GM19035 (cell line): Measurements from ENCODE around the gene EFCAB12.

ENCODE experiments used
- ATAC-seq: cut with Tn5 transposase; IDR thresholded peaks from one replicate; pipeline ENCODE4 v1.9.1; 2021; ENCODE audit not compliant: unreplicated experiment

EFCAB12 gene

DNA sequence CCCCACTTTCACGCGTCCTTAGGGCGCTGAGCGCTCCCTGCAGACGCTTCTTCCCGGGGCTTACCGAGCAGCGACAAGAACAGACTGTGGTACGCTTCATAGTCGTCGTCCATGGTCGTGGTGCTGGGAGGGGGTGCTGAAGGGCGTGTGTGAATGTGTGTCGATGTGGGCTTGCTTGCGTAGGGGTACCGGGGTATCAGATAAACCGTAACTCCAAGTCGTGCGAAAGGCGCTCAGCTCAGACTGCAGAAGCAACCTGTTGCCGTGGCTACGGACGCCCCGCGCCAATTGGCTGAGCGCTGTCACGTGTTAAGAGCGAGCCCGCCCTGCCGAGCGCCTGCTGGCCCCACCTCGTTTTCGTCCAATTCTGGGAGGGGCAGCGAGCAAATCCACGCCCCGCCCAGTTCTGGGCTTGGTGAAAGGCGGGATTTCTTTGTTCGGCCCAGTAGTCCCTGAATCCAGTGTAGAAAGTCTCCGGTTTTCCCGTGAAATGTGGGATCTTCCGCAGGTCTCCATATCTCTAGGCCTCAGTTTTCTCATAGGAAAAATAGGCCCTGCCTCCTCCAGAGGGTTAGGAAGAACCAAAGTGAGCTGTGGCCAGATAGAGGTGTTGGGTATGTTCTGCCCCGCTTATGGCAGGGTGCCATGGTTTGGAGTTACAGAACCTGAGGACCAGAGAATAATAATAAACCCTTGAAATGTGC, at the start of gene EFCAB12:
Gene EFCAB12, minus strand, starts transcription at position 261 of the 704 bp plus-strand sequence. Its CDS starts 148 bp downstream, at position 113.
- peak; percentile 79 for ATAC-seq

DNA sequence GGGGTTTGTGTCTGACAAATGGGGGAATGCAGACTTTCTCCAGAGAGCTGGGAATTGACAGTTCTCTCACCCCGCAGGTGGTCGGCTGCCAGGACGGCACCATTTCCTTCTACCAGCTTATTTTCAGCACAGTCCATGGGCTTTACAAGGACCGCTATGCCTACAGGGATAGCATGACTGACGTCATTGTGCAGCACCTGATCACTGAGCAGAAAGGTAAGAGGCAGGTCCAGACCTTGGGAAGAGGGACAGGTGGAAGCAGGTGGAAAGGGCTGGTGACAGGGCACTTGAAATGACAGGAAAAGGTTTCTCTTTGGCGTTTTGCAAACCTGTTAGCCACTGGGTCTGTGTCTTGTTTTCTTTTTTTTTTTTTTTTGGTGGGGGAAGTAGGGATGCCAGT, 48.1 kb upstream of the EFCAB12 start:
- no peak for ATAC-seq

DNA sequence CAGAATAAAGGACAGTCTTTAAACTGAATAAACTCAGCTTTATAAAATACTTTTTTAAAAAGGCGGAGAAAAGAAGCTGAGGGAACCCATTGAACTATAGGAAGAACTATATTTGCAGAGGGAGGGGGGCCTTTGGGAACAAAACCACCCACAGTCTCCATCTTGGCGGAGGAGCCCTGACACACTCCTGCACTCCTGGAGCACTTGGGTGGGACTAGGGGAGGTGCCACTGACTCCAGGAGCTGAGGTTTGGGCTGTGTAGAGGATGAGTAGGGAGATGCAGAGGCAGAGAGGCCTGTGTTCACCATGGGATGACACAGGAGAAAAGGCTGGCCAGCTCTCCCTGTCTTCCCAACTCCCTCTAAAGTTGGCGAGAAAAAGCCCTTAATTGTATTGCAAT, 47.4 kb upstream of the EFCAB12 start:
- no peak for ATAC-seq

DNA sequence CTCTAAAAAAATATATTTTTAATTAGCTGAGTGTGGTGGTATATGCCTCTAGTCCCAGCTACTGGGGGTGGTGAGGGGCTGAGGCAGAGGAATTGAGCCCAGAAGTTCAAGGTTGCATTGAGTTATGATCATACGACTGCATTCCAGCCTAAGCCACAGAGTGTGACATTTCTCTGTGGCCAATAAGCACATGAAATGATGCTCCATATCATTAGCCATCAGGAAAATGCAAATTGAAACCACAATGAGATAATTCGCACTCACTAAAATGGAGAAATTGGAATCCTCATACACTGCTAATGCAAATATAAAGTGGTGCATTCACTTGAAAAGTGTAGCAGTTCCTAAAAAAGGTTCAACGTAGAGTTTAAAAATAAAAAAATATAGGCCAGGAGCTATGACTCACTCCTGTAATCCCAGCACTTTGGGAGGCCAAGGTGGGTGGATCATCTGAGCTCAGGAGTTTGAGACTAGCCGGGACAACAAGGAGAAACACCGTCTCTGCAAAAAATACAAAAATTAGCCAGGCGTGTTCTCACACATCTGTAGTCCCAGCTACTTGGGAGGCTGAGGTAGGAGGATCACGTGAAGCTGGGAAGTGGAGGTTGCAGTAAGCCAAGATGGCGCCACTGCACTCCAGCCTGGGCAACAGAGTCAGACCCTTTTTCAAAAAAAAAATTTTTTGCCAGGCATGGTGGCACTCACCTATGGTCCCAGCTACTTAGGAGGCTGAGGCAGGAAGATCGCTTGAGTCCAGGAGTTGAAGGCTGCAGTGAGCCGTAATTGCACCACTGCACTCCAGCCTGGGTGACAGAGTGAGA, 46.8 kb upstream of the EFCAB12 start:
- no peak for ATAC-seq

GRCh38 chr3:129473769-129474152, 45.3 kb upstream of the EFCAB12 start:
- ATAC-seq: no peak

GRCh38 chr3:129473067-129473768, 44.8 kb upstream of the EFCAB12 start:
- no peak for ATAC-seq

DNA sequence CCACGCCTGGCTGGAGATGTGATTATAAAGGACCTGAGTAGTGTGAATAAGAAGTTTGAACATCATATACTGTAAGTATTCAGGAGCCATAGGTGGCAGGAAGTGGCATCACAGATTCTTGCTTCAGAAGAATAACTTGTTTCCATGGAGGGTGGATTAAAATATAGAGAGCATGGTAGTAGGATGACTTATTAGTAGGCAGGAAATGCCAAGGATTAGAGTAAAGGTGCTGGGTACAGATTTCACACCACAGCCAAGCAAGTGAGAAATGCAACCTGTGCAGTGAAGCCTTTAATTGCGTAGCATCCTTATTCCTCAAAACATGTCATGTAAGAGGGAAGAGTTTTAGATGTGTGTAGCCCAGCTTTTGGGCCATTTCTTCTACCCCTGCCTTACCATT, 42.4 kb upstream of the EFCAB12 start:
- ATAC-seq: no peak

DNA sequence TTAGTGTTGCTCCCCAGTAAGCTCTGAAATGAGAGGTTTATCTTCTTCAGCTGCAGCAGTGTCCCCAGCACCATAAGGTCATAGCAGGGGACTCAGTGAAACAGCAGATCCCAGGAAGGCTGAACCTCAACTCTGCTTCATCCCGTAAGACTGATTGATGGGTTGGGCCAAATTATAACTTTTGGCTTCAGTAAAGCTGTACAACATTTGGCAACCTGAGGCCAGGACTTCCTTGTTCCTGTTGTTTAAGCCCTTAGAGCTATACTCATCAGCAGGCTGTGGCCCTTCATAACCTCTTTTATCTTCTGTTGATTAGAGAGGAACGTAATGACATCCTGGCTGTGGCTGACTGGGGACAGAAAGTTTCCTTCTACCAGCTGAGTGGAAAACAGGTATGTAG, 40.6 kb upstream of the EFCAB12 start:
- no peak for ATAC-seq

- ATAC-seq: no peak
These were observed 39.5 kb upstream of the EFCAB12 start for GRCh38 chr3:129467932-129468331.

DNA sequence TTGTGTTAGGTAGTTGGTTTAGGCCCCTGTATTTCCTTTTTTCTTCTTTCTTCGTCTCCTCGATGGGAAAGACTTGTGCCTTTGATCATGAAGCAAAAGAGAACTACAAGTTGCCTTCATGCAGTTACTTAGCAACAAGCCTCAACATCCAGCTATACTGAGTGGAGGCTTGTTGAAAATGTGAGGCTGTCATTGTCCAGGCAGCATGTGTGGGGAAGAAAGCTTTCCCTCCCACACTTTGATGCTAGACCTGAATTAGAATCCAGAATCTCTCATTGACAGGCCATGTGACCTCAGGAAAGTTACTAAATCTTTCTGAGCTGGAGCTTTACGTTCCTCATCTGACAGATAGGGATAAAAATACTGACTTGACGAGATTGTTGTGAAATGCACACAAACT, 35.3 kb upstream of the EFCAB12 start:
- no peak for ATAC-seq

- no peak for ATAC-seq
These were observed 34.7 kb upstream of the EFCAB12 start for GRCh38 chr3:129463094-129463493.

DNA sequence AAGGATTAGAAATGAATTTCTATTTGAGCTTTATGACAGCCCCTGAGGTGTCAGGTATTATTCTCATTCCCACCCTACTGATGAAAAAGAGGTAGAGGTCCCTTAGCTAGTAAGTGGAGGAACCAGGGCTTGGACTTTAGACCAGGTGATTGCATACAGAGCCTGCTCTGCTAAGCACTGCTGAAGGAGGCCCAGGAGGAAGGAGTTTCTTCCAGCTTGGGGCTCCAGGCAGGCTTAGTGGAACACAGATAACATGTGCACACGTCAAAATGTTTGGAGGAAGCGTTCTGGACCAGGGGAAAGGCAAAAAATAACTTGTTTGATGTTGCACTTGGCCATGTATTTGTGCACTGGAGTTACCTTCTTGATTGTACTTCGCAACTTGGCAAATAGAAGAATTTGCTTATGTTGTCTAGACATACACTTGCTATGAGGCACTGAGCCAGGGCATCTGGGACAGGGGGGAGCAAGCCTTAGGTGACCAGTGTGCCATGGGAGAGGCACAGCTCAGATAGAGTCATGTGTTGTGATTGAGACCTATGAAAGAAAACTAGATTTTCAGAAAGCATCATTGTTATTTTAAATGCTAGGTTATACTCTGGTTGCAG, 34.0 kb upstream of the EFCAB12 start:
- no peak for ATAC-seq

DNA sequence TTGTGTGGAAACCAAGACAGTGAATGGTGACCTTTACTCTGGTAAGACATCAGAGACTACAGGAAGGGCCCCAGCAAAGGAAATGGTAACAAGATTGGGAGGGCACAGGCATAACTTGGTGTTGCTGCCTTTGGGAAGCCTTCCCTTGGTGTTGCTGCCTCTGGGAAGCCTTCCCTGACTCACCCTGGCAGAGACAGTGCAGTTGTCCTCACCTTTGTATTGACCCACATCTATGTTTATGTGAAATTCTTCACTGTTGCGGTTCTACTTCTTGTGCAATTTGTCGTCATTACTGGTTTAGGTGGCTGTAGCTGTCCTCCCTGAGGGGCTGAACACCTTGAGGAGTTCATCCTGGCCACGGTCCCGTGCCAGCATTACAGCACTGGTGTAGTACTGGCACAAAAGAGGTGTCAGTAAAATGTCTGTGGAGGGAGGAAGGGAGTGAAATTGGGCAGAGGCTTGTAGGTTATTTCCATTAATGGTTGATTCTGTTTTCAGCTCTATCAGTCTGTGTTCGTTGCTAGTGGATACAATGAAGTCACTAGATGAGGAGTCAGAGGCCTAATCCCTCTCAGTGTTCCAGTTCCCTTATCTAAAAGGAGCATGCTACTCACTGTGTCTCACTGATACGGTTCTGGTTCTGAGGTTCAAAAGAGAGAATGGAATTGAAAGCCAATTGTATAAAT, 33.2 kb upstream of the EFCAB12 start:
- ATAC-seq: no peak

DNA sequence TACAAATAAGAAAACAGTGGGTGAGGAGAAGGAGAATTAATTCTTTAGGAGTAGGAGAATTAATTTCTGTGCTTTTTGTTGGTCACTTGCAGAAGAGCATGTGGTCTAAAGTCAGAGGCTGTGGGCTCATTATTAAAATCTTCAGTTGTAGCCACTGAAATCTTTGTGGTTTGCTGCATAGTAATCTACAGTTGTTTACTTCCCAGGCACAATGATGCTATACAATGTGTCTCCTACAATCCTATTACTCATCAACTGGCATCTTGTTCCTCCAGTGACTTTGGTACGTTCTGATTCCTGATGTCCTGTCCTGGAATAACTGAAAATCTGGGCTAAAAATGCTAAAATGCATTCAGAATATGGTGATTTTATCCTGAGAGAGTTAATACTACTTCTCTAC, 32.6 kb upstream of the EFCAB12 start:
- ATAC-seq: no peak

- ATAC-seq: no peak
These were observed 32.1 kb upstream of the EFCAB12 start for GRCh38 chr3:129460572-129460971.

DNA sequence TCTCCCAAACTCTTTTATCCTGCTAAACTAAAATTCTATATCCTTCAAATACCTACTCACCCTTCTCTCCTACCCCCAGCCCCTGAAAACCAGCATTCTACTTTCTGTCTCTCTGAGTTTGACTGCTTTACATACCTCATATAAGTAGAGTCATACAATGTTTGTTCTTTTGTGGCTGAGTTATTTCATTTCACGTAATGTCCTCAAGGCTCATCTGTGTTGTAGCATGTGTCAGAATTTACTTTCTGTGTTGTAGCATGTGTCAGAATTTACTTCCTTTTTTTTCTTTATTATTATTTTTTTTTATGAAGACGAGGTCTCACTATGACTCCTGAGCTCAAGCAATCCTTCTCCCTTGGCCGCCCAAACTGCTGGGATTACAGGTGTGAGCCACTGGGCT, 31.7 kb upstream of the EFCAB12 start:
- ATAC-seq: no peak

DNA sequence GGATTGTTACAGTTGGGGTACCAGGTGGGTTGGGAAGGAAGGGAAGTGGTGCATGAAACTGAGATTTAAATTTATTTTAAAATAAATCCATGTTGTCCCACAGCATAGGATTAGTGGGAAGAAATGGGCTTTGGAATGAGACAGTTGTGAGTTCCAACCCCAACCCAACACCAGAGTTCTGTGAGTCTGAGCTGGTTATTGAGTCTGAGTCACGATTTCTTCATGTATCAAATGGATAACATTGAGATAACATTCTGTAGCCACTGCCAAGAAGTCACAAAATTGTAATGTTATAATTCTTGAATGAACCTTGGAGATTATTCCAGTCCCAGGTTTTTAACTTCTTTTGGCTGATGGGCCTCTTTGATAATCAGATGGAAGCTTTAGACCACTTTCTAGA, 25.3 kb upstream of the EFCAB12 start:
- ATAC-seq: no peak

DNA sequence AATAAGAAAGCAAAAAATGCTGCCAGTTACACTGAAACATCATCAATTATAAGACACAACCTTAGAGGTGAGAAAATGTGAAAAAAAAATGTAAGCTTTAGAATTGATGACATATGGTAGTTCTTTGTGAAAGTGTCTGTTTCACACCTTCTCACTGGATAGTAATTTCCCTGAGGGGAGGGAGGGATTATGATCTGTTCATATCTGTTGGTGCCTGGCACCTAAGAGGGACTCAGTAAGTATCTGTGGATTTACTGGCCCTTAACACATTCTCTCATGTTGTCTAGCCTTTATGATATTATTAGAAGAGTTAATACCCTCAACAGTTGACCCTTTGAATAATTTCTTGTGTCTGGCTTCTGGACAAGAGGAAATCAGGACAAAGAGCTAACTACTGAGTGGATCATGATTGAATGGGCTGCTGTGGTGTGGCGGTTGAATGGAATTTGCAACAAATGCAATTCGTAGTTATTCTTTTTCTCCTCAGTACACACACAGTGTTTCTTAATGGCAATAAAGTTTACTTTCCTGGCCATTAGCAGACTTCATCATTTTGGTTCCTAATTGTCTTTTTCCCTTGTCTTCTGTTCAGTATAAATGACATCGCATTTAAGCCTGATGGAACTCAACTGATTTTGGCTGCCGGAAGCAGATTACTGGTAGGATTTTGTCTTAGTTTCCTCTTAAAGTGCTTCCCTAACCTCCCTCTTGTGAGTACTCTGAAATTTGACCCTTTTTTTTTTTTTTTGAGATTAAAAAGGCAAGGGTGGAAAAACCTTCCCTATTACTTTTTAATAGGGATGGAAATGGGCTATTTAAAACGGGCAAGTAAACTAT, 21.1 kb upstream of the EFCAB12 start:
- no peak for ATAC-seq

- no peak for ATAC-seq
These were observed 19.9 kb upstream of the EFCAB12 start for GRCh38 chr3:129448186-129448895.
